ENCODE measurements around the gene RAP2A.

- TF ChIP-seq CTCF (IDR thresholded peaks at IDR 0.05; ENCODE audit: low read length) (no peak), EZH2 (optimal IDR thresholded peaks at IDR 0.05; ENCODE audit: low read depth, low read length) (no peak), EZH2phosphoT487 (IDR thresholded peaks at IDR 0.05; ENCODE audit: low read length) (no peak)
Measured at GRCh38 chr13:97502181-97502580, 68.2 kb downstream of the RAP2A start.
